AG09309 (cell line): ENCODE measurements around the gene NPHP1.
"Not testable (repeated sequence)": the region's sequence is repeated elsewhere in the genome, so short reads cannot be mapped to it uniquely, and the experiment has no call there.

Experiments used
- DNase-seq: peaks from one replicate; pipeline ENCODE4 v3.0.0-alpha.2; 2010; ENCODE audit warnings: low read depth
- H3K4me3 ChIP-seq: 2 replicates; pipeline ENCODE4 v1.5.1; 2011; ENCODE audit warnings: mild to moderate bottlenecking, low read depth, low read length, moderate library complexity; ENCODE audit not compliant: control insufficient read depth
- CTCF ChIP-seq: IDR thresholded peaks from 2 replicates; pipeline ENCODE4 v1.5.1; 2011; ENCODE audit warnings: mild to moderate bottlenecking, low read depth, low read length, inconsistent platforms; ENCODE audit not compliant: insufficient read depth, control insufficient read depth; ENCODE audit errors: missing control alignments

Gene NPHP1

GRCh38 chr2:110219496-110220189 is 14.8 kb upstream of the NPHP1 start:
- peak; percentile 13 for DNase-seq
- no peak overlapping the region for H3K4me3 ChIP-seq
- TF ChIP-seq CTCF = no peak

GRCh38 chr2:110218889-110219288 is 14.1 kb upstream of the NPHP1 start:
- not testable (repeated sequence) for H3K4me3 ChIP-seq, DNase-seq

GRCh38 chr2:110216803-110217202 is 12.0 kb upstream of the NPHP1 start:
- no peak for TF ChIP-seq CTCF
- no peak overlapping the region for H3K4me3 ChIP-seq
- no peak for DNase-seq

- no peak overlapping the region for H3K4me3 ChIP-seq
- no peak for DNase-seq
- no peak for TF ChIP-seq CTCF
These were observed 11.4 kb upstream of the NPHP1 start for GRCh38 chr2:110216199-110216598.

GRCh38 chr2:110215566-110216158 is 10.8 kb upstream of the NPHP1 start:
- no peak for DNase-seq
- H3K4me3 ChIP-seq = no peak overlapping the region
- TF ChIP-seq CTCF = no peak

- no peak overlapping the region for H3K4me3 ChIP-seq
- no peak for TF ChIP-seq CTCF
- no peak for DNase-seq
These were observed 10.3 kb upstream of the NPHP1 start for GRCh38 chr2:110215091-110215490.

GRCh38 chr2:110213522-110213921 is 8.7 kb upstream of the NPHP1 start:
- DNase-seq, H3K4me3 ChIP-seq: not testable (repeated sequence)
